ENCODE results near the gene FATE1.

DNA sequence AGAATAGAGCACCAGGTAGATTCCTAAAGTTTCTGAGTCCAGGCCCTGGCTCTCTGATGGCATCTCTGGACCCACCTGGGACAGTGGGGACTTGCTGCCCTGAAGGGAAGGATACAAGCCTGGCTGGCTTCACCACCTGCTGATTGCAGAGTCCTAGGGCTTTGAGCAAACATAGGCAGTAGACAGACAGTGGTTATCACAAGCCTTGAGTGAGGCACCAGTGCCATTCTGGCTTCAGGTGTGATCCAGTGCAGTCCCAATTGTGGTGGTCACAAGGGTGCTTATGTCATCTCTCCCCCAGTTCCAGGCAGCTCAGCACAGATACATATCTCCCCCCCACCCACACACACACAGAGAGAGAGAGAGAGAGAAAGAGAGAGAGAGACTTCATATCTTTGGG lies 27.1 kb upstream of the FATE1 start:
- TF ChIP-seq ZNF777 (tag by site-specific recombination; IDR thresholded peaks at IDR 0.05; ENCODE audit: borderline replicate concordance) (no peak), ZBTB17 (tag by site-specific recombination; IDR thresholded peaks at IDR 0.05) (no peak), ZNF48 (tag by site-specific recombination; IDR thresholded peaks at IDR 0.05) (no peak), PRDM1 (tag by site-specific recombination; IDR thresholded peaks at IDR 0.05) (no peak), YY1 (tag by site-specific recombination; IDR thresholded peaks at IDR 0.05) (no peak), ZNF175 (tag by site-specific recombination; IDR thresholded peaks at IDR 0.05) (no peak), ZNF623 (tag by site-specific recombination; IDR thresholded peaks at IDR 0.05) (no peak), ZNF132 (tag by site-specific recombination; IDR thresholded peaks at IDR 0.05; ENCODE audit: borderline replicate concordance) (no peak)
- TF ChIP-seq, protein P1, sequence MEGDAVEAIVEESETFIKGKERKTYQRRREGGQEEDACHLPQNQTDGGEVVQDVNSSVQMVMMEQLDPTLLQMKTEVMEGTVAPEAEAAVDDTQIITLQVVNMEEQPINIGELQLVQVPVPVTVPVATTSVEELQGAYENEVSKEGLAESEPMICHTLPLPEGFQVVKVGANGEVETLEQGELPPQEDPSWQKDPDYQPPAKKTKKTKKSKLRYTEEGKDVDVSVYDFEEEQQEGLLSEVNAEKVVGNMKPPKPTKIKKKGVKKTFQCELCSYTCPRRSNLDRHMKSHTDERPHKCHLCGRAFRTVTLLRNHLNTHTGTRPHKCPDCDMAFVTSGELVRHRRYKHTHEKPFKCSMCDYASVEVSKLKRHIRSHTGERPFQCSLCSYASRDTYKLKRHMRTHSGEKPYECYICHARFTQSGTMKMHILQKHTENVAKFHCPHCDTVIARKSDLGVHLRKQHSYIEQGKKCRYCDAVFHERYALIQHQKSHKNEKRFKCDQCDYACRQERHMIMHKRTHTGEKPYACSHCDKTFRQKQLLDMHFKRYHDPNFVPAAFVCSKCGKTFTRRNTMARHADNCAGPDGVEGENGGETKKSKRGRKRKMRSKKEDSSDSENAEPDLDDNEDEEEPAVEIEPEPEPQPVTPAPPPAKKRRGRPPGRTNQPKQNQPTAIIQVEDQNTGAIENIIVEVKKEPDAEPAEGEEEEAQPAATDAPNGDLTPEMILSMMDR (tag by site-specific recombination; IDR thresholded peaks at IDR 0.05), result no peak
- TF ChIP-seq, protein P2, sequence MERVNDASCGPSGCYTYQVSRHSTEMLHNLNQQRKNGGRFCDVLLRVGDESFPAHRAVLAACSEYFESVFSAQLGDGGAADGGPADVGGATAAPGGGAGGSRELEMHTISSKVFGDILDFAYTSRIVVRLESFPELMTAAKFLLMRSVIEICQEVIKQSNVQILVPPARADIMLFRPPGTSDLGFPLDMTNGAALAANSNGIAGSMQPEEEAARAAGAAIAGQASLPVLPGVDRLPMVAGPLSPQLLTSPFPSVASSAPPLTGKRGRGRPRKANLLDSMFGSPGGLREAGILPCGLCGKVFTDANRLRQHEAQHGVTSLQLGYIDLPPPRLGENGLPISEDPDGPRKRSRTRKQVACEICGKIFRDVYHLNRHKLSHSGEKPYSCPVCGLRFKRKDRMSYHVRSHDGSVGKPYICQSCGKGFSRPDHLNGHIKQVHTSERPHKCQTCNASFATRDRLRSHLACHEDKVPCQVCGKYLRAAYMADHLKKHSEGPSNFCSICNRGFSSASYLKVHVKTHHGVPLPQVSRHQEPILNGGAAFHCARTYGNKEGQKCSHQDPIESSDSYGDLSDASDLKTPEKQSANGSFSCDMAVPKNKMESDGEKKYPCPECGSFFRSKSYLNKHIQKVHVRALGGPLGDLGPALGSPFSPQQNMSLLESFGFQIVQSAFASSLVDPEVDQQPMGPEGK (tag by site-specific recombination; IDR thresholded peaks at IDR 0.05), result no peak
- TF ChIP-seq, protein P3, sequence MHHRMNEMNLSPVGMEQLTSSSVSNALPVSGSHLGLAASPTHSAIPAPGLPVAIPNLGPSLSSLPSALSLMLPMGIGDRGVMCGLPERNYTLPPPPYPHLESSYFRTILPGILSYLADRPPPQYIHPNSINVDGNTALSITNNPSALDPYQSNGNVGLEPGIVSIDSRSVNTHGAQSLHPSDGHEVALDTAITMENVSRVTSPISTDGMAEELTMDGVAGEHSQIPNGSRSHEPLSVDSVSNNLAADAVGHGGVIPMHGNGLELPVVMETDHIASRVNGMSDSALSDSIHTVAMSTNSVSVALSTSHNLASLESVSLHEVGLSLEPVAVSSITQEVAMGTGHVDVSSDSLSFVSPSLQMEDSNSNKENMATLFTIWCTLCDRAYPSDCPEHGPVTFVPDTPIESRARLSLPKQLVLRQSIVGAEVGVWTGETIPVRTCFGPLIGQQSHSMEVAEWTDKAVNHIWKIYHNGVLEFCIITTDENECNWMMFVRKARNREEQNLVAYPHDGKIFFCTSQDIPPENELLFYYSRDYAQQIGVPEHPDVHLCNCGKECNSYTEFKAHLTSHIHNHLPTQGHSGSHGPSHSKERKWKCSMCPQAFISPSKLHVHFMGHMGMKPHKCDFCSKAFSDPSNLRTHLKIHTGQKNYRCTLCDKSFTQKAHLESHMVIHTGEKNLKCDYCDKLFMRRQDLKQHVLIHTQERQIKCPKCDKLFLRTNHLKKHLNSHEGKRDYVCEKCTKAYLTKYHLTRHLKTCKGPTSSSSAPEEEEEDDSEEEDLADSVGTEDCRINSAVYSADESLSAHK (tag by site-specific recombination; IDR thresholded peaks at IDR 0.05), result no peak
- TF ChIP-seq, protein P4, sequence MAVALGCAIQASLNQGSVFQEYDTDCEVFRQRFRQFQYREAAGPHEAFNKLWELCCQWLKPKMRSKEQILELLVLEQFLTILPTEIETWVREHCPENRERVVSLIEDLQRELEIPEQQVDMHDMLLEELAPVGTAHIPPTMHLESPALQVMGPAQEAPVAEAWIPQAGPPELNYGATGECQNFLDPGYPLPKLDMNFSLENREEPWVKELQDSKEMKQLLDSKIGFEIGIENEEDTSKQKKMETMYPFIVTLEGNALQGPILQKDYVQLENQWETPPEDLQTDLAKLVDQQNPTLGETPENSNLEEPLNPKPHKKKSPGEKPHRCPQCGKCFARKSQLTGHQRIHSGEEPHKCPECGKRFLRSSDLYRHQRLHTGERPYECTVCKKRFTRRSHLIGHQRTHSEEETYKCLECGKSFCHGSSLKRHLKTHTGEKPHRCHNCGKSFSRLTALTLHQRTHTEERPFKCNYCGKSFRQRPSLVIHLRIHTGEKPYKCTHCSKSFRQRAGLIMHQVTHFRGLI (tag by site-specific recombination; IDR thresholded peaks at IDR 0.05), result no peak
- TF ChIP-seq, protein P5, sequence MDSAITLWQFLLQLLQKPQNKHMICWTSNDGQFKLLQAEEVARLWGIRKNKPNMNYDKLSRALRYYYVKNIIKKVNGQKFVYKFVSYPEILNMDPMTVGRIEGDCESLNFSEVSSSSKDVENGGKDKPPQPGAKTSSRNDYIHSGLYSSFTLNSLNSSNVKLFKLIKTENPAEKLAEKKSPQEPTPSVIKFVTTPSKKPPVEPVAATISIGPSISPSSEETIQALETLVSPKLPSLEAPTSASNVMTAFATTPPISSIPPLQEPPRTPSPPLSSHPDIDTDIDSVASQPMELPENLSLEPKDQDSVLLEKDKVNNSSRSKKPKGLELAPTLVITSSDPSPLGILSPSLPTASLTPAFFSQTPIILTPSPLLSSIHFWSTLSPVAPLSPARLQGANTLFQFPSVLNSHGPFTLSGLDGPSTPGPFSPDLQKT (IDR thresholded peaks at IDR 0.05; ENCODE audit: borderline replicate concordance, low read depth, low read length), result no peak
